Left colon (tissue), 2 donors: ENCODE measurements around the gene SLC35B3. TPM values are rescaled to one million over a fixed set of nuclear protein-coding genes. Genes with fewer than 3 reads are reported as not detected.
"Not testable (repeated sequence)": the region's sequence is repeated elsewhere in the genome, so short reads cannot be mapped to it uniquely, and the experiment has no call there.

Source experiments
- ATAC-seq: fragments of 200-7000 bp; cut with Tn5 transposase; one replicate; pipeline ENCODE4 v1.9.1; 2020; ENCODE audit warnings: mild to moderate bottlenecking, moderate library complexity
- DNase-seq, 2 donors: peaks; one replicate each; pipeline ENCODE4 v3.0.0-alpha.2; 2020
- intact Hi-C, 2 donors: fragments of 100-400 bp; cut with DNase I in 1 of 2; cut with micrococcal nuclease in 1 of 2; formaldehyde crosslinking; loops; one replicate each; pipeline versions ENCODE4 v1.11.2 to v1.14.0; 2022; cut with DNase I, micrococcal nuclease
- total RNA-seq, 2 donors: library from RNA; stranded (reverse); fragmentation: NEBNext Ultra II Directional; extraction: Animal tissue kit (Norgen Biotek cat#: 25700); gene quantifications; one replicate each; pipeline ENCODE4 v1.2.1, GENCODE V29; 2021
- donor health status: DM: no; HTN: no; CAD: no.
- donor health status: DM: yes; HTN: yes; CAD: no.

Gene SLC35B3
- total RNA-seq, 2 donors from 2014 or later = 44.1 to 45.7 TPM

DNA sequence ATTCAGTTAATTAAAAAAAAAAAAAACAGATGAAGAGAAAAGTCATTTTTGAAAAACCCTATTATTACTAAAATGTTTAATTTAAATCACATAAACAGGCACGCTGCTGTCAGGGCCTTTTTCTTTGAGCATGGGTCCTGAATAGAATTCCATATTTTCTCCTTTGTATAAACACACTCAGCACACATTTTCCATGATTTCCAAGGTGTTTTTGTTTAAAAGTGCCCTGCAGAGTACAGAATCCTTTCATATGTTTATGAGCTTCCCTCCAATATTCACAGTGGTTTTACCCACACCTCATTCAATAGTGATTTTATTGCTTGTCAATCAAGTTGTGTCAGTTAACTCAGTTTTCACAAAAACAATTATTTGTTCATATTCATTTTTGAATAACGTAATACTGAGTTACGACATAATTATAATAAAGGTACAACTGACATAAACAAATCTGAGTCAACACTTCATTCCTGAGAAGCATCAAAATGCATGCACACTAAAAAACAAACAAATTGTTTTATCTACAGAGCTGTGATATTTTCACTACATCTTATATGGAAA, 15.2 kb downstream of the SLC35B3 start:
- intact Hi-C loops = no loop called here
- DNase-seq = no peak
- no peak for ATAC-seq

DNA sequence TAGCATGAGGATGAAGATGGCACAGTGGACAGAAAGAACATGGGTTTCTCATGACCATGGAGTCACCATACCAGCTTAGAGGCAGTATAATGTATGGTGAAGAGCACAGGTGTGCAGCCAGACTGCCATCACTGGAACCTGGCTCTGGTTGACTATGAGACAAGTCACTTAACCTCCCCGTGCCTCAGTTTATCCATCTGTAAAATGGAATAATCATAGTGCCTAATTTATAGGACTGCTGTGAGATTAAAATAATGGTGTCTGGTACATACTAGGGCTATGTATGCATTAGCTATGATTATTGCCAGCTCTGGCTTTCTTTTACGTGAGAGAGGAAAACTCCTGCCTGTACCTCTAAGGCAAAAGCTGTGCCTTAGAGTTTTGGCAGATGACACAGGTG, 19.4 kb downstream of the SLC35B3 start:
- intact Hi-C loops = no loop called here
- DNase-seq (no peak), ATAC-seq (no peak)

DNA sequence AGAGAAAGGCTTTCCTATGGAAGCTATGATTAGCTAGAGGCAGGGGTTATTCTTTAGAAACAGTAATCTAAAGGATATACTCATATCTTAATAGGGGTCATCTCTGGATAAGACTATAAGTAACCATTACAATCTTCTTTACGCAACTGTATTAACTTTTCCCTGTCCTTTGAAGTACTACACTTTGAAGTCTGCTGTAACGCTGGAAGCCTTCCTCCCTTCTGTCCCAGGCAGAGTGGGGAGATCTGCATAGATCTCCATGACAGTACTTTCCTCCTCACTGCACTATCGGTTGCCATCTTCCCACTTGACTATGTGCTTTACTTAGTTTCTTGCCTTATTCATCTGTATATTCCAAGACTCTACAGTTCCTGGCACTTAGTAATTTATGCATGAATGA, 20.1 kb downstream of the SLC35B3 start:
- DNase-seq = no peak
- intact Hi-C loops = no loop called here
- no peak for ATAC-seq

DNA sequence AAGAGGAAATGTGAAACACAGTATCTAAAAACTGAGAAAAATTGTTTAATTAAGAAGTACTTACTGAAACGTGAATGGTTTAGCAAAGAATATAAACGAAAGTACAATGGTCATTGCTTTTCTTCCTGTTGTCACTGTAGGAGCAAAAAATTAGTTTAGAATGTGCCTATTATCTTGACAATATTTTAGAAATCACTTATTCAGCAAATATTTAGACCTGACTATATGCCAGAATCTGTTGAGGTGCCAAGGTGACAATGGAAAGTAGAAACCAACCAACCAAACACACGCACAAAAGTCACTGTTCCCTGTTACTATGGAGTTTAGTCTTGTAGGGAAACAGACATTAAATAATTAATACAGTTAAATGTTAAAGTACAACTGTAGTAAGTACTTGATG, 20.5 kb downstream of the SLC35B3 start:
- DNase-seq (no peak), ATAC-seq (no peak)
- intact Hi-C loops = no loop called here

DNA sequence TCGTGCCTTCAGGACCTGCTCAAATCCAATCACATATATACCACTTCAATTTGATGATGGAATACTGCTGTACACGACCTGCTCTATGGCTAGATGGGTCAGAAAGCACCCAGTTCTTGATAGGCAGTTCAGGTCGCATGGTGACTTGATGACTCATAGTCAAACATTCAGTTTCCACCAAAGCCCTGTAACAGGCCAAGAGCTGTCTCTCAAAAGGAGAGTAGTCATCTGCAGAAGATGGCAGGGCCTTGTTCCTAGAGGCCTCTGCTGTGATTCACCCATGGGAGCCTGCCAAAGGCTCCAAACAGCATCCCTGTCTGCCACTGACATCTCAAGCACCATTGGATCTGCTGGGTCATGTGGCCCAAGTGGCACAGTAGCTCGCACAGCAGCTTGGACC, 29.4 kb downstream of the SLC35B3 start:
- ATAC-seq, DNase-seq, intact Hi-C loops: not testable (repeated sequence)

DNA sequence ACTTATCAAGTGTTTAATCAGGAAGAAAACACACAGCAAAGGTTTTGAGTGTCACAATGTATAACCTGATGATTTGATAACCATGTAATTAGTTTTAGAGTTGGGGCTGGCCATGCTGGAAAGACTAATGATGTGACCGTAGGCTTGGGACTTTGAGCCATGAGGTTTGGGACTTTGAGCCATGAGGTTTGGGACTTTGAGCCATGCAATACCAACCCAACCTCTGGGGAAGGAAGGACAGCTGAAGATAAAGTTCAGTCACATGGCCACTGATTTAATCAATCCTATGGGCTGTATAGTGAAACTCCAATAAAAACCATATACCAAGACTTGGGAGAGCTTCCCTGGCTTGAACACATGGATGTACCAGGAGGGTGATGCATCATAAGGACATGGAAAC, 32.8 kb downstream of the SLC35B3 start:
- DNase-seq (no peak), ATAC-seq (no peak)
- intact Hi-C loops = no loop called here

DNA sequence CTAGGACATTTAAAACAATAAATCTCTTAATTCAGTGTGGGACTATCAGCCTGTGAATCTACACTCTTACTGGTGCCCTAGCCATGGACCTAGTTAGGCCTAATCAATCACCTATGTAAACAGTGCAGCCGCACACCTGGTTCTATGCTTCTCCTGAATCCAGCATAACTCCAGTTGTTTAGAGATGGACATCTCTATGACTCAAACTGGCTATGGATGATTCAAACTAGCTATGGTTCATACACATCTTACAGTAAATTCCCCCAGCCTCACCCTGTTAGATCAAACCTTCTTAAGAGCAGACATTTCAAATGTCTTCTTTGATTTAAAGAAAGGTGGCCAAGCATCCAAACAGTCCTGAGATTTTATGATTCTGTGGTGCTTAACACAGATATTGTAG, 34.7 kb downstream of the SLC35B3 start:
- ATAC-seq (no peak), DNase-seq (no peak)
- intact Hi-C loops = no loop called here

DNA sequence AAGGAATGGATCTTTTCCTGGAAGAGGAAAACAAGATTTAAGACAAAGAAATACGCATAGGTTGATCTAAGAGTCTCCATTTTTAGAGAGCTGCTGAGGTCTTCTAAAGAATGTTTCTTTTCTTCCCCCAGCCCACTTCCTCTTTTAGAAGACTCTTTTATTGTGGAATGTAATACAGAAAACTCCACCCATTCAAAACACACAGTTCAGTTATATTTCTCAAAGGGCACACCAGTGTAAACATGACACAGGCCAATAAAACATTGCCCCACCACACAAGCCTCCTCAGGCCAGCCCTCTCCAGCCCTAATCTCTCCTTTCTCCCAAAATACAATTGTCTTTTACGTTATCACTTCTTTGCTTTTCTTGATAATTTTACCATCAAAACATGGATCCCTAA, 42.8 kb downstream of the SLC35B3 start:
- ATAC-seq = peak; percentile 97
- DNase-seq = peak; percentile 26 to 59
- intact Hi-C loops = no loop called here

DNA sequence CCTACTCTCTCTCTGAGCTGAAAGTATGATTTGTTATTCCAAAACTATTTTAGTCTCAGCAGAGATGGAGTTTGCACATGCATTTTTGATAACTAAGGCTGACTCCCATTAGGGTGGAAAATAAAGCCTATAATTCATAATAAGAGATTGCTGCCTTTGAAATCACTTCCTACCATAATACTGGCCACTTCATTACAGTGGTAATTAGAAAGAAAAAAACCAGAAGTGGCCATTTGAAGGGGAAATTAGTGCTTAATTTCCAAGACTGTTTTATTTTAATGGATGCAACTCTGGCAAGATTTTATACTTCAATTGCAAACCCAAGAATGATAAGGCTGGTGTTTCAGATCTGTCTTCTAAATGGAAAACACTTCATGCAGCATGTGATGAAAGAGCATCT, 43.4 kb downstream of the SLC35B3 start:
- intact Hi-C loops = no loop called here
- no peak for ATAC-seq
- DNase-seq = no peak

DNA sequence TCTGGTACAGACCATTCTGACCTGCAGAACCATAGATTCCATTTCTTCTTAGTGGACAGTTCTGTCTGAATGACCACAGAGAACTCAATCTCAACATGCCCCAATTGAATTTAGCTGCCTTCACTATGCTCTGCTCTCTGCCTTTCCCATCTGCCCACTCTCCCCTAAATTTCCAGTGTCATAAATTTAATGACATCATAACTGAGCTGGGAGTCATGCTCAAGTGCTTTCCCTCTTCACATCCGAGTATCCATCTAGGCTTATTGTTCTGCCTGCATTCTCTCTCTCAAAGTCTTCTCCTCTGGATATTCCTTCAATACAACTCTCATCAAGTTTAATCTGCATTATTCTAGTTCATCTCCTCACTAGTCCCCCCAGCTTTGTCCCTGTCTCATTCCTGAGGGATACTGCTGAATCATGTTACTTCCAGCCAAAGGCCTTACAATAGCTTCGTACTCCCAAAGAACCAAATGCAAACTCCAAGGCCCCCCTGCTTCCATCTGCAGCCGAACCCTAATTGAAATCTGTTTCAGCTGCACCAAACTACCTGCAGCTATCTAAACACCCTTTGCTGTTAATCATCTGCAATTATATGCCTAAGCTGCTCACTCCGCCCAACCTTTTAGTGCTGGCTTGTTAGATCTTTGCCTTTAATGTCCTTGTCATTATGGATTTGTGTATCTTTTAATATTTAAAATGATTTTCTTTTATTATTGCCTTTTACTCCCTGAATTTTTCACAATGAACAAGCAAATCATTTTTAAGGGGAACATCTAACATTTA, 46.1 kb downstream of the SLC35B3 start:
- intact Hi-C loops = no loop called here
- ATAC-seq (peak; percentile 74), DNase-seq (peak; percentile 19 to 29)

DNA sequence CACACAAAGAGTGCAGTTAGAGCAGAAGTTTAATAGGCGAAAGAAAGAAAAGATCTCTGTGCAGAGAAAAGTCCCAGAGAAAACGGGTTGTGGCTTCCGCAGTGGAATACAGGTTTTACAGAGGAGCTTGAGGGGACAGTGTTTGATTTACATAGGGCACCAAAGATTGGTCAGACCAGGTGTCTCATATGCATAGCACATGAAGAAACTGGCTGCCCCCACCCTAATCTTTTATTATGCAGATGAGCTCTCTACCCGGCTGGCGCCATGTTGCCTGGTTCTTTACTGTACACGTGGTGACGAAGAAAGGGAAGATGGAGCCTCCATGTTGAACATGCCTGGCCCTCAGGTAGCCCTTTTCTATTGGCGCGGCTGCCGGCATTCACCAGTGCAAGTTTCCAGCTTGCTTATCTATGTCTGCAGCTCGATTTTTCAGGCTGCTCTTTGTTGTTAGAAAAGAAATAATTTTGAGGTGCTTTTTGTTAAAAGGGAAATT, 47.4 kb downstream of the SLC35B3 start:
- no peak for ATAC-seq
- DNase-seq = no peak
- intact Hi-C loops = no loop called here

DNA sequence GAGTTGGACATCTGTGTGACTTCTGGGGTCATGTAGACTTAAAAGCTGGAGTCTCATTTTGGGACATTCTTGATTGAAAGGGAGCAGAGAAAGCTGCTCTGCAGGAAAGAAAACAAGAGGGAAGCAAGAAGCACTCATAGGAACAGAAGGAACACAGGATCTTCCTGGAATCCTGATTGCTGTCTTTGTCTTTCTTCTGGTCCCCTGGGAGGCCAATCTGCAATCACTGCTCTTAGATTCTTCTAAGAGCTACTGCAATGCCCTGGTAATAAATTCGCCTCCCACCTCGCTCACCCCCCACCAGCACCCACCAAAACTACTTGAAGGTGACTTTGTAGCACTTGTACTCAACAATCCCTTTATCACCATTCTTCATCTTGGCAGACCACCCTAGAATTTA, 51.8 kb downstream of the SLC35B3 start:
- no peak for ATAC-seq
- intact Hi-C loops = no loop called here

DNA sequence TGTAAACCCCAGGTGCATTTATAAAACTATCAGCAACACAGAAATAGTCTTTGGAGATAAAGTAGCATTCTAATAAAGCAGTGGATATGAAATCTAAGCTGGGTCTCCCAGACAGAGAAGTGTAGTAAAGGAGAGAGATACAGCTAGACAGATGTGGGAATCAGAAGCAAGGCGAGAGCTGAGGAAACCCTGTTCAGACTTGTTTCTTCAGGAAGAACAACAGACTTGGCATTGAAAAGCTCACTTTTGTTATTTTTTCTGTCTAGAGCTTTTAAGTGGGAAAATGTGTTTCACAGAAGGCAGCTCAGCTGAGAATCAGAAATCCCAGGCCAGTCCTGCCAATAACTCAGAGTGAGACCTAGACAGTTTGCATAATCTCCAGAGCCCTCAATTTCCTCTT, 52.9 kb downstream of the SLC35B3 start:
- DNase-seq = no peak
- intact Hi-C loops = no loop called here
- ATAC-seq = no peak

More for the DNA sequence above, 51.8 kb downstream of the SLC35B3 start:
- no peak for DNase-seq

DNA sequence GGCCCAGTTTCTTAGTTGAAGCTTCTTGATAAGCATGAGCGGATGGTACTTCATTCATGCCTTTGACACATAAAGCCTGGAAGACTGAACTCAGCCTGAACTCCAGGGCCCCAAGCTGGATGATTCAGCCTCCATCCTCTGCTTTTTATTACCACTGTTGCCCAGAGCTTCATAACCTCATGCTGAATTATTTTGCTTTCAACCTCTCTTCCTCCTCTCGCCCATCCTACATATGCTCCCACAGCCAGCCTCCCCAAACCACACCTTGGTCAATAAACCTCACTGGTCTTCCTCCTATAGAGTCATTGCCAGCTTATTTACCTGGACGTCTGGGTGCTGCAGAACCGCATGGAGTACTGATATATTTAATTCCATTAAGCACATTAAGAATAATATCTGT, 59.4 kb downstream of the SLC35B3 start:
- ATAC-seq (peak; percentile 98), DNase-seq (no peak)
- intact Hi-C loops = no loop called here
